GM19240 (cell line): ENCODE results near the gene PLCH1.

Source experiments
- DNase-seq: peaks from one replicate; pipeline ENCODE4 v3.0.0; 2011; ENCODE audit warnings: low spot score; ENCODE audit not compliant: insufficient read length

The PLCH1 gene

GRCh38 chr3:155352900-155353490 is 391.9 kb downstream of the PLCH1 start:
- DNase-seq, result no peak

DNA sequence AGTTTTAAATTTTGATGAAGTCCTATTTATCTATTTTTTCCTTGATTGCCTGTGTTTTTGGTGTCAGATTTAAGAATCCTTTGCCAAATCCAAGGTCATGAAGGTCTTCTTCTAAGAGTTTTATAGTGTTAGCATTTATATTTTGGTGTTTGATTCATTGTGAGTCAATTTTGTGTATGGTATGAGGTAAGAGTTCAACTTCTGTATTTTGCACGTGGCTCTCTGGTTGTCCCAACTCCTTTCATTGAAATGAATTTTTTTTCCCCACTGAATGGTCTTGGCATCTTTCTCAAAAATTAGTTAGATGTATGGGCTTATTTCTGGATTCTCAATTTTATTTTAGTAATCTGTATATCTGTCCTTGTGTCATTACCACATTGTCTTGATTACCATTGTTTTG is 394.3 kb downstream of the PLCH1 start:
- no peak for DNase-seq

DNA sequence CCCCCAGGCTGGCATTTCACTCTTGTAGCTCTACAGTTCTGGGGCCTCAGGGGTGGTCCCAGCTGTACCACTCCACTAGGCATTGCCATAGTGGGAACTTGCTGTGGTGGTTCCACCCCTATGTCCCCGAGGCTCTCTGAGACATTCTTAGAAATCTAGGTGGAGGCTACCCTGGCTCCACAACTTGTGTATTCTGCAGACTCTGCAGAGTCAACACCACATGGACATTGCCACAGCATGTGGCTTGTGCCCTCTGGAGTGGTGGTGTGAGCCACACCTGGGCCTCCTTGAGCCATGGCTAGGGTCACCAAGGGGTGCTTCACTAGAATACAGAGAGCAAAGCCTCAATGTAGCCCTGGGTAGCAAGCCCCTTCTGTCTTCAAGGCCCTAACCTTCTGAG is 397.0 kb downstream of the PLCH1 start:
- no peak for DNase-seq

- DNase-seq, result no peak
Observed at GRCh38 chr3:155342344-155342743, 402.5 kb downstream of the PLCH1 start.

DNA sequence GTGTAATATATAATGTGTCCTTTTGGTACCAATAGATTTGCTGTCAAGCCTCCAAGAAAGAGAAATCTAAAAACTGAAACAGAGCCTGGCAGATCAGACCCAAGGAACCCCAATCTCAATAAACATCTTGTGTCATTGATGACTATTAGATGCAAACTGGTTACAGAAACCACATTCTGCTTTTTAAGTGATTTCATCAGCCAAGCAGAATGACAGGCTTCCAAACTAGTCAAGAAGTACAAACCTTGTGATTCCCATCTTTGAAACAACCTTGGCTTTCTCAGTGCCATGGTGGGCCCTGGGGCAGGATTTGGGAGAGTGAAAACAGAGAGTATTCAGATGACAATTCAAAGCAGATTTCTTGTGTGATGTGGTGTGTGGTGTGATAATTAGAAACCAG is 405.8 kb downstream of the PLCH1 start:
- no peak for DNase-seq

DNA sequence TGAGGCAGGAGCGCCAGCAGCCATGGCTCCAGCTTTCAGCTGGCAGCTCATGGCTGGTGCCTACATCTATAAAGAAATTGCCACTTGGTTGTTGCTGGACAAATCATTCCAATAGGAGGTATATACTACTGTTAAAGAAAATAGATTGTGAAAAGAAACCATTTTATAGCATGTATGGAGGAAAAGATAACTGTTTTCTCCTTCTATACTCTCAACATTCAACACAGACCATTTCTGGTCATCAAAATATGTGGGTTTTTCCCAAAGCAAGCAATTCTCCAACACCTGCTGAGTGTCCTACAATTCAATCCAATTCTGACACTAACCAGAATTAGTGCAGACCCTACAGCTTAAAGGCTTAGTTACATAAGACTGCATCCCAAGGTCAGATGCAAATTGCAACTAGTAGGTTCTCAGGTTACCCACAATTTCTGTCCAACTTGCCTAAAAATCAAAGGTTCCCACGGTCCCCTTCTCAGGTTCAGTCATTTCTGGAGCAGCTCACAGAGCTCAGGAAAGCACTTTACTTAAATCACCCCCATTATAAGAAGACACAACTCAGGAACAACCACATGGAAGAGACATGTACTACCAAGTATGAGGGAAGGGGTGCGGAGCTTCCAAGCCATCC is 409.0 kb downstream of the PLCH1 start:
- no peak for DNase-seq

DNA sequence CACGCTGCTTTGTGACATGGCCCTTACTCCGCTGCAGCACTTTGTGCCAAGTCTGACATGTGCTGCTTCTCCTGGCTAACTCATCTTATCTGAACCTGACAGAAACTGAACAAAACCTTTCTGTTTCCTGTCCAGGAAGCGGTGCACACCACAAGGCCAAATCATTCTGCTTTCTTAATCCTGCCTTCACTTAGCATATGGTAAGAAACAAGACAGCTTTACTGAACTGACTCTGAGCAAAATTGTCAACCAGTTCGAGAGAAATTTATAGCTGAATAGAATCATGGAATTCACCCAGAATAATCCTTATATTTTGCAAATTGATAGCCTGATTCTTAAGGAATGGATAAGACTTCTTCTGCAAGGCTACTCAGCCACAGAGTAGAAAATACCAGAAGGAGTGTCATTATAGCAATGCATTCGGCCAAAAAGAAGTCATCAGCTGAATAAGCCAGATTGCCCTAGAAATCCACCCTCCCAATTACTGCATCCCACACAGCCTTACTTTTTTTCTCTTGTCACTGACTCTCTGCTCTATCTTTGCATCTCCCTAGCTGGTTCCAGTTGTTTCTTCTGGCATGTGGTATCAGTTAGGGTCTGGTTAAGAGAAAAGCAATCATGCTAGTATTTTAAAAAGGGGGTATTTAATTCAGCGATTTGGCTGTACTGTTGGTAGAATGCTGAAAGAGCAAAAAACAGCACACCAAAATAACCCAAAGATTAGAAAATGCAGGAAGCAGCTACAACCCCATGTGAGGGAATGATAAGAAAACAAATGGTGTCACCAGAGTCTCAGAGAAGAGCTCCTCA is 409.8 kb downstream of the PLCH1 start:
- no peak for DNase-seq

- no peak for DNase-seq
Observed at GRCh38 chr3:155334215-155334913, 410.5 kb downstream of the PLCH1 start.

DNA sequence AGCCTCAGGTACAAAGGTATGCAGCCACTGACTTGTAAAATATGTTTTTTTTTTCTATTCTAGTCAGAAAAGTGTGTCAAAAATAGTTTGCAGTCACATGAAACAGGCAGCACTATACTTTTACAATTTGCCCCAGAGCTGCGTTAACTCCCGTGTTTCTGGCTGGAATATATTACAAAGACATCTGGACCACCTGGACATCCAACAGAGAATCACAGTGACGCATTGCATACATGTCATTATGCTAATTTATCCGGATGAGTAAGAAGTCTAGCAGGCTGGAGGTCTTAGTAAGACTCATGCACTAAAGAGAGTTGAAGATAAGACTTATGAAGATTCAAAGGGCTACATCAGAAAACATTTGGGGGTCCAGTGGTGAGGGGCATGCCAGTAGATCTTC is 412.2 kb downstream of the PLCH1 start:
- no peak for DNase-seq

DNA sequence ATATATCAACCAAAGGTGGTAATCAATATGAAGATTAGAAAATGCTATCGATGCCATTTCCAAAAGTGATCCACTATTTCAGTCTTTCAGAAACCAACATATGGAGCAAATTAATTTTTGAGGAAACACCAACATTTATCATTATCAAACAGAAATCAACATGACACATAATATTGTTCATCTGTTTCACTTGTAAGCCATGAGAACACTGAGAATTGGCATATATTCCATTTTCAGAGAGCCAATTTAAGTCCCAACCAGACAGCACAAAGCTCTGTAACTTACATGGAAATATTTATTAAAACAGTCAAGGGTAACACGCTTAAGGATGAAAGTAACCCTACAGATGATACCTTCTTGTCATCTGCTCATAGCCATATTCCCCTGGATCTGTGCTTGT is 413.8 kb downstream of the PLCH1 start:
- no peak for DNase-seq

DNA sequence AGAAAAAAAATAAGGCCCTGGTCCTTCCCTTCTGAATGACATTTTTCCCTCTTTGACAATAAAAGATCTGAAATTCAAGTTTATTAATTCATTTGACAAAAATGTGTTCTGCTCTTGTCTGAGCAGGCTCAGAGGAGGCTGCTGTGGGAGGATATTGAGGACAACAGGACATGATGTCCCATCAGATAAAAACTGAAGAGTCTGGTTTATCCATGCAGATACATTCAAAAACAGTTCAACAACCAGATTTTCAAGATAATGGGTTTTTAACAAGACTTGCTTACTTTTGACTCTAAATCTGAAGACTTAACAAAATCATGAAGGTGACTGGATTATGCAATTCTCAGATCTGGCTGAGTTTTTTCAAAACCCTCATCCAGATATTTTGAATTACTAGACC is 414.5 kb downstream of the PLCH1 start:
- no peak for DNase-seq

GRCh38 chr3:155329513-155330048 is 415.3 kb downstream of the PLCH1 start:
- no peak for DNase-seq

GRCh38 chr3:155327871-155328270 is 417.0 kb downstream of the PLCH1 start:
- no peak for DNase-seq

GRCh38 chr3:155327430-155327829 is 417.4 kb downstream of the PLCH1 start:
- no peak for DNase-seq

GRCh38 chr3:155326901-155327300 is 418.0 kb downstream of the PLCH1 start:
- no peak for DNase-seq

DNA sequence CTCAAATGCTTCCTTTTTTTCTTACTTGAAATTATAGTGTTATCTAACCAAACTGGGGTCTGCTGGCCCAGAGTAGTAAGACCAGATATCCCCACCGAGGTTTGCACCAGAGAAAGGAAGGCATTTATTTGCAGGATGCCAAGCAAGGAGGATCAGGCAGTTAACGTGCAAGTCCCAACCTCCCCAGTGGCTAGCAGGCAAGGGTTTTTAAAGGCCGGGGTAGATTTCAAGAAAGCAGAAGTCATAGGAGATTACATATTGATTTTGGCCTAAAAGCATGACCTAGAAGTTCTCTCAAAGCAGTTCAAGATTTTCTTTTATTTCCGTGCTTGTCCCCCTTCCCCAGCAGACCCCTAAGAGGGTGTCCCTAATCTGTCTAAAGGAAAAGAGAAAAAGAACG is 418.6 kb downstream of the PLCH1 start:
- DNase-seq, result no peak
